Liver (tissue), 9 donors: ENCODE measurements around the gene HARS1. TPM values are rescaled to one million over a fixed set of nuclear protein-coding genes. Genes with fewer than 3 reads are reported as not detected.
"Not testable (repeated sequence)": the region's sequence is repeated elsewhere in the genome, so short reads cannot be mapped to it uniquely, and the experiment has no call there.

Experiments used
- DNase-seq: peaks from one replicate; pipeline ENCODE4 v3.0.0-alpha.2; 2017; ENCODE audit warnings: low spot score
- H3K27ac ChIP-seq, 2 donors: one replicate each; pipeline ENCODE4 v1.7.0; 2013; ENCODE audit warnings: inconsistent platforms in 2 of 2, low read length in 2 of 2, control low read depth in 1 of 2, low read depth in 1 of 2, mild to moderate bottlenecking in 1 of 2
- H3K27me3 ChIP-seq, 4 donors: one replicate each; pipeline versions ENCODE4 v1.6.1 to v1.7.0; 2013; ENCODE audit warnings: low read length in 3 of 4, inconsistent platforms in 1 of 4, mild to moderate bottlenecking in 1 of 4, moderate library complexity in 1 of 4; ENCODE audit not compliant: control insufficient read depth in 4 of 4, insufficient read depth in 4 of 4
- H3K36me3 ChIP-seq, 4 donors: one replicate each; pipeline versions ENCODE4 v1.6.1 to v1.7.0; 2013; ENCODE audit warnings: low read length in 3 of 4, mild to moderate bottlenecking in 3 of 4, low read depth in 1 of 4, moderate library complexity in 1 of 4; ENCODE audit not compliant: control insufficient read depth in 4 of 4, insufficient read depth in 3 of 4
- H3K4me1 ChIP-seq, 4 donors: one replicate each; pipeline versions ENCODE4 v1.6.1 to v1.7.0; 2013; ENCODE audit warnings: low read length in 3 of 4, mild to moderate bottlenecking in 3 of 4, moderate library complexity in 1 of 4; ENCODE audit not compliant: control insufficient read depth in 4 of 4, insufficient read depth in 4 of 4
- H3K4me3 ChIP-seq, 3 donors: one replicate each; pipeline versions ENCODE4 v1.6.1 to v1.7.0; 2013; ENCODE audit warnings: low read length in 3 of 3, control low read depth in 1 of 3, low read depth in 1 of 3, mild to moderate bottlenecking in 1 of 3
- H3K9ac ChIP-seq, 2 donors: one replicate each; pipeline ENCODE4 v1.7.0; 2013; ENCODE audit warnings: low read length in 2 of 2, mild to moderate bottlenecking in 2 of 2, moderate library complexity in 2 of 2, control low read depth in 1 of 2, low read depth in 1 of 2
- H3K9me3 ChIP-seq, 4 donors: one replicate each; pipeline versions ENCODE4 v1.6.1 to v1.7.0; 2013; ENCODE audit warnings: low read length in 3 of 4; ENCODE audit not compliant: control insufficient read depth in 4 of 4
- ATF3 ChIP-seq: IDR thresholded peaks from 2 replicates; pipeline ENCODE4 v1.6.1; 2016; ENCODE audit warnings: antibody characterized with exemption
- EGR1 ChIP-seq, 2 donors: IDR thresholded peaks; 2 replicates each; pipeline ENCODE4 v1.6.1; 2016 to 2018; ENCODE audit warnings: antibody characterized with exemption in 2 of 2, low read depth in 2 of 2
- FOXA1 ChIP-seq: IDR thresholded peaks from 2 replicates; pipeline ENCODE4 v1.6.1; 2016; ENCODE audit warnings: antibody characterized with exemption
- GABPA ChIP-seq, 2 donors: IDR thresholded peaks in 1 of 2; conservative IDR thresholded peaks in 1 of 2; 2 replicates each; pipeline ENCODE4 v1.6.1; 2016; ENCODE audit warnings: antibody characterized with exemption in 2 of 2, mild to moderate bottlenecking in 1 of 2, moderate library complexity in 1 of 2
- HNF4A ChIP-seq, 2 donors: conservative IDR thresholded peaks; 2 replicates each; pipeline ENCODE4 v1.6.1; 2016; ENCODE audit warnings: antibody characterized with exemption in 2 of 2, mild to moderate bottlenecking in 2 of 2
- JUND ChIP-seq, 2 donors: IDR thresholded peaks; 2 replicates each; pipeline ENCODE4 v1.6.1; 2016; ENCODE audit warnings: antibody characterized with exemption in 2 of 2
- RAD21 ChIP-seq, 2 donors: IDR thresholded peaks; 2 replicates each; pipeline ENCODE4 v1.6.1; 2016; ENCODE audit warnings: antibody characterized with exemption in 2 of 2, mild to moderate bottlenecking in 2 of 2
- REST ChIP-seq: IDR thresholded peaks from 2 replicates; pipeline ENCODE4 v1.6.1; 2016; ENCODE audit warnings: antibody characterized with exemption, mild to moderate bottlenecking
- YY1 ChIP-seq: IDR thresholded peaks from 2 replicates; pipeline ENCODE4 v1.6.1; 2016; ENCODE audit warnings: antibody characterized with exemption, mild to moderate bottlenecking
- ZBTB33 ChIP-seq: IDR thresholded peaks from 2 replicates; pipeline ENCODE4 v1.6.1; 2016; ENCODE audit warnings: antibody characterized with exemption
- WGBS: extraction: QIAGEN DNeasy Blood & Tissue Kit; methylation state at CpG from one replicate; pipeline ENCODE4 v1.1.7; 2013; 5-methylcytosine and 5-hydroxymethylcytosine counted together
- polyA plus RNA-seq, 2 donors: library from polyadenylated mRNA; stranded (reverse) in 1 of 2; unstranded in 1 of 2; fragments of 200-250 nt in 1 of 2; fragments of >200 nt in 1 of 2; fragmentation: Nextera tagmentation in 1 of 2; extraction: Ambion mirVana in 1 of 2; gene quantifications; one replicate each; pipeline versions ENCODE4 v1.2.1 to v1.2.3, GENCODE V29; 2013 to 2015
- total RNA-seq, 2 donors: library from RNA; depleted of rRNA; stranded (reverse); fragments of >200 nt; gene quantifications; one replicate each; pipeline ENCODE4 v1.2.3, GENCODE V29; 2014
- donor health status: healthy.
- donor health status: healthy.
- donor health status: healthy.
- donor health status: healthy.
- donor health status: healthy.

The HARS1 gene
- total and polyA plus RNA-seq, 4 donors, result 31.2 to 57.1 (median 37.3) TPM

GRCh38 chr5:140725799-140726471 lies 34.8 kb upstream of the HARS1 start:
- Histone ChIP-seq H3K4me3 (no peak overlapping the region), H3K4me1 (no peaks in the 10 kb centered on the region), H3K36me3 (no peaks in the 10 kb centered on the region), H3K9ac (no peak overlapping the region), H3K27me3 (no peaks in the 10 kb centered on the region), H3K27ac (no peak overlapping the region), H3K9me3 (no peaks in the 10 kb centered on the region)
- TF ChIP-seq FOXA1 (no peak), HNF4A (conservative IDR thresholded peaks at IDR 0.05) (no peak), ATF3 (peak; percentile 99), RAD21 (IDR thresholded peaks at IDR 0.05) (peak in 1 of 2 donors; percentile 5), EGR1 (IDR thresholded peaks at IDR 0.05; ENCODE audit: low read depth in 2 of 2) (peak in 1 of 2 donors; percentile 21), GABPA (IDR thresholded peaks at IDR 0.05 in 1 of 2, conservative IDR thresholded peaks at IDR 0.05 in 1 of 2) (no peak), YY1 (peak; percentile 49), ZBTB33 (no peak), JUND (IDR thresholded peaks at IDR 0.05) (peak in 1 of 2 donors; percentile 36), REST (peak; percentile 98)
- peak; percentile 46 for DNase-seq
- 10% methylated on average over 23 of the region's 23 CpGs for WGBS

- WGBS, result 76% methylated on average over 5 of the region's 5 CpGs
- not testable (repeated sequence) for H3K36me3 ChIP-seq, H3K4me1 ChIP-seq
Measured at GRCh38 chr5:140721395-140721794, 30.2 kb upstream of the HARS1 start.

GRCh38 chr5:140720738-140721137 lies 29.6 kb upstream of the HARS1 start:
- H3K27ac ChIP-seq, H3K27me3 ChIP-seq, H3K4me1 ChIP-seq, H3K9ac ChIP-seq, DNase-seq, H3K9me3 ChIP-seq, H3K36me3 ChIP-seq, H3K4me3 ChIP-seq: not testable (repeated sequence)
- WGBS, result 56% methylated on average over 6 of the region's 6 CpGs

More at GRCh38 chr5:140721395-140721794, 30.2 kb upstream of the HARS1 start:
- H3K4me3 ChIP-seq, H3K9ac ChIP-seq, H3K27me3 ChIP-seq, DNase-seq, H3K27ac ChIP-seq, H3K9me3 ChIP-seq: not testable (repeated sequence)
